GM12891 (cell line): ENCODE measurements around the gene NPW.

Experiments
- POLR2A ChIP-seq: IDR thresholded peaks from 2 replicates; pipeline ENCODE4 v1.6.1; 2011; ENCODE audit warnings: low read depth, low read length, control low read depth
- POLR2AphosphoS5 ChIP-seq: IDR thresholded peaks from 2 replicates; pipeline ENCODE4 v1.6.1; 2011; ENCODE audit warnings: low read depth, low read length, control low read depth
- SPI1 ChIP-seq: IDR thresholded peaks from 2 replicates; pipeline ENCODE4 v1.6.1; 2011; ENCODE audit warnings: low read depth, low read length, control low read depth
- TAF1 ChIP-seq: IDR thresholded peaks from 2 replicates; pipeline ENCODE4 v1.6.1; 2011; ENCODE audit warnings: low read depth, low read length, control low read depth

DNA sequence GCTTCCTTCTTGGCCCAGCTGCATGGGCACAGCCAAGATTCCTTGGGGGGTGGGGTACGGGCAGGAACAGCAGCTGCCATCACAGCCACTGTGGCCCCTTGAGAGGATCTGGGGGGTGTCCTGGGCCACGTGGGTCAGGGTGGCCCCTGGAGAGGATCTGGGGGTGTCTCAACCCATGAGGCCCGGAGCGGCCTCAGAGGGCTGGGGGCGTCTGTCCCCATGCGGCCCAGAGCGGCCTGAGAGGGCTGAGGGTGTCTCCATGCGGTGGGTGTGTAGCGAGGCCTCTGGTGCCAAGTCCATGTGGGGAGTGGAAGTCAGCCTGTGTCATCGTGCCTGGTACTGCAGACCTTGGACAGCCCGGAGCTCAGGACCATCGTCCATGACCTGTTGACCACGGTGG, 41.9 kb downstream of the NPW start:
- TF ChIP-seq POLR2AphosphoS5 (no peak), POLR2A (no peak), TAF1 (no peak), SPI1 (no peak)
